HG02885 (cell line): Measurements from ENCODE around the gene OR5AP2.
A peak's percentile ranks its signal among the peaks of the same experiment; 100 is the strongest.
"Not testable (repeated sequence)": the region's sequence is repeated elsewhere in the genome, so short reads cannot be mapped to it uniquely, and the experiment has no call there.

Source experiments
- ATAC-seq: cut with Tn5 transposase; IDR thresholded peaks from one replicate; pipeline ENCODE4 v1.9.1; 2021; ENCODE audit warnings: mild to moderate bottlenecking; ENCODE audit not compliant: unreplicated experiment, poor library complexity

The OR5AP2 gene

DNA sequence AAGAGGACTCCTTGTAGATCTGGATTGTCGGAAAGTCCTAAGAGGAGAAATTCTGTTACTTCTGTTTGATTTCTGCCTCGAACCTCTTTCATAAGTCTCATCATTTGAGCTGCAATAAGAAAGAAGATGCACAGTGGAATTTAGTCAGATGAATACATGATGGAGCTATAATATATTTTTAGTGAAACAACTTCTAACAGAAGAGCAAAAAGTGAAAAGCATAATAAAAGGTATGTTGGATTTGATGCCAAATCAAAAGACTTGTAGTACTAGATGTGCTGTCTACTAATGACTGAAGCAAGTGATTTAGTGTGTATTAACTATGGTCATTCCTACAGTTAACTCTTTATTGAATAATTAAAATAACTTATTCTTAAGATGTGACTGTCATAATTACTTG lies at the start of gene OR5AP2:
Gene OR5AP2, minus strand, starts transcription at position 101 of the 400 bp plus-strand sequence. Its CDS starts 0 bp downstream, at position 101.
- no peak for ATAC-seq

DNA sequence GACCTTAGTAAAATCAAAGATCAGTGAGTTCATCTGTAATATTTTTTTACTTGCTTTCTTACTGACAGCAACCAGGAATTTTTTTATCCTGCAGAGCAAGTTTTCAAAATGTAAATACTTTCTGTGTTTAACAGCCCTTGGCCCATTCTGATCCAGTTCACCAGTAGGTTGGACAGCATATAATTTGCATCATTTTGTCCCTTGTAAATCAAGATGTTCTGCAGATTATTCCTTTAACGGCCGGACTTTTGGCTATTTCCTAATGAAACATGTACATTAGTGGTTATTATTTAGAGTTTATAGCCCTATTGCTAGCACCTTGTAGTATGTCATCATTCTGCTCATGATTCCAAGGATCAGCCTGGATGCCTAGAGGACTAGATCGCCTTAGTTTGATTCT lies 48.9 kb upstream of the OR5AP2 start:
- ATAC-seq = not testable (repeated sequence)

DNA sequence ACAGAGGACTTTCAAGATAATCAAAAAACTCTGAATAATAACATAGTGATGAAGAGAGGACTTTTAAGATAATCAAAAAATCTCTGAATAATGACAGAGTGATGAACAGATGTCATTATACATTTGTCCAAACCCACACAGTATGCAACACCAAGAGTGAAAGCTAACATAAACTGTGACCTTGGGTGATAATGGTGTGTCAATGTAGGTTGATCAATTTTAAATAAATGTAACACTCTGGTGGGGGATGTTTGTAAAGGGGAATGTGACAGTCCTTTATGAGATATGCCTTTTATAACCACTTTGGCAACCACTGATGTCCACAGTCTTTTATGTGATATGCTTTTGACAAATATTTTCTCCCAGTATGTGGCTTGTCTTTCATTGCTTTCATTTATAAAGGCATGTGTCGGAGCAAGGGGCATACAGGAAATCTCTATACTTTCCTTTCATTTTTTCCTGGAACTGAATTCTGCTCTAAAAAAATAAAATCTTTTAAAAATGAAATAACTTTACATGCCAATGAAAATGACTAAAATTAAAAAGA lies 46.4 kb upstream of the OR5AP2 start:
- ATAC-seq = no peak

DNA sequence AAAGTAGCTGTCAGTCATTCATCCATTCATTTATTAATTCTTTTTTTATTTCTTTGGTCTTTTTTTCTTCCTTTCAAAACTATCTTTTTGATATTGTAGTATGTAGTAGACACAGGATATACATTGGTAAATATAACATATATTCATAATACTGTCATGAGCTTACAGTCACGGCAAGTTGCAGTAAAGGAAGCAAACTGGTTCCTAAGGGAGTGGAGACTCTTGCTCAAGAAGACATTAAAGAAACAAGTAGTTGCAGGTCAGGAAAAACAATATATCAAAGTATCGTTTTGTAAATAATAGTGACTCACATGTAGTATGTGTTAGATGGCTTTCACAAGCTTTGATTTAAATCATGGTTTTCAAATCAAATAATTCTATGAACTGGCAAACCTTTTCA lies 28.7 kb upstream of the OR5AP2 start:
- no peak for ATAC-seq

DNA sequence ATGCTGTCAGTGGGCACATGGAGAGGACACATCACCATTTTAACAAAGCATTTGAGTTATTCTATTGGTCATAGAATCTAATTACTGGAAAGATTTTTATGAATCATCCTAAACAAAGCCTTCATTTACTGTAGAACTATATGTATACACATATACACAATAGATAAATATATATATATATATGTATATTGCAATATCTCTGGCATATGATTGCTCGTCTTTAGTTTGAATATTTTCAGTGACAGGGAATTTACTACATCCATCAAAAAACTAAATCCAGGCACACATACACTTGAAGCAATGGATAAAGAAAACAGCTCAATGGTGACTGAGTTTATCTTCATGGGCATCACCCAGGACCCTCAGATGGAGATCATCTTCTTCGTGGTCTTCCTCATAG lies 21.1 kb upstream of the OR5AP2 start, which contains the start of gene OR5AR1:
Gene OR5AR1, plus strand, starts transcription at position 301 of the 400 bp plus-strand sequence. Its CDS starts 0 bp downstream, at position 301.
- ATAC-seq = no peak

DNA sequence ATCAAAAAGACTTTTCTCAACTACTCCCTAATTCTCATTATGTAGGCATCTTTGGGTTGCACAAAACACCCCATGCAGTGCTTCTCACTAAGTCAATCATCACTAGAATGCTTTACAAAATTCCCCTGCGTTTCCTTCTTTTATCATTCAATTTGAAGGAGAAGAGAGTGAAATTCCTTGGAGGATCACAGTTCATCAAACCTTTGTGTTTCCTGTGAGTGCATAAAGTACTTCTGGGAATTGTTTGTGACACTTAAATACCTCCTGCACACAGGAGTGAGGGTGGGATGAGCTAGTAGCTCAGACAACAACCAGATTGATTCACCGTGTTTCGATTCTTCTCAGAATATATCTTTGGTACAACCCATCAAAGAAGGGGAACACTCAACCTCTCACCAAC lies 17.5 kb upstream of the OR5AP2 start:
- ATAC-seq = no peak

DNA sequence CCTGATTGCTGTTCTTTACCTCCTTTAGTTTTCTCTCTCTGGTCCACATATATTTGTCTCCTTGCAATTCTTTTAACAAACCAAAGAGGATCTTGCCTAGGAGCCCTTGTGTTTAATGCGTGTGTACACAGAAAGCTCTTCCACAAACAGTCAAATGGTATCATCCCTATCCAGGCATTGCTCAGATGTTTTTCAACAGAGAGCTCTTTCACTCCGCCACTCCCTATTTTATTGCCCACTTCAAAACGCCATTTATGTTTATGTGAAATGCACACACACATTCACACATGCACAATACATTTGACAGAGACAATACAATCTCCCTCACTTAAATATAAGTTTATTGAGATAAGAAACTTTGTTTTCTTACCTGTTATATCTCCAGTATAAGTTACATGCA lies 4.7 kb downstream of the OR5AP2 start:
- no peak for ATAC-seq

DNA sequence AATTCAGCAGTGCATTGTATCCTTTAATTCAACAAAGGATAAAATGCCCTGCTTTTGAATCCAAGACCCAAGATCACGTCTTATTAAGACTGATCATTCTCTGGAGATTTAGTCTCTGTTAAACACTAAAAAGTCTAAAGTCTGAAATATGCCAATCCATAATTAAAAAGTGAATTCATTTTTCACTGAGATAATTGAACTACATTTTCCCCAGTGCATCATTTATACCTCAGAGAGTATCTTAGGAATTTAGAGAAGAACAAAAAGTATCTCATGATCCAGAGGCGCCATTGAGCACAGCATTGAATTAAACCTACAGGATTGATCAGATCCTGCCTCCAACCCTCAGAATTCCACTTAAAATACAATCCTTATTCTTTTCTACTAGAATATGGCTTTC lies 5.4 kb downstream of the OR5AP2 start:
- no peak for ATAC-seq

DNA sequence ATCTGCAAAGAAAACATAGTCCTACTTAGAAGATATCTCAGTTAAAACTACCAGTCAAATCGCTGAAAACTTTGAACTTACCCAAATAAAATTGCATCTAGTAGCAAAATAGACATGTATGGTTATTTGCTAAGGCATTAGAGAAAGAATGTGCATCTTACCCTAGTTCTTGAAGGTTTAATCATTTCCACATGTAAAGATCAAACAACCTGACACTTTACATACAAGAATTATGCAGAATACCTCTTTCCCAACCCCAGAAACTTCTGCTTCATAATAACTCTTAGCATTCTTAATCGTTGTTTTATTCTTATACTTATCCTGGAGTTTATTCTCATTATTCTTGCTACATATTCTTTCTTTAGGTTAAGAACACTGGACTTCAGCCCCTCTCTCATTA lies 9.9 kb downstream of the OR5AP2 start:
- no peak for ATAC-seq

DNA sequence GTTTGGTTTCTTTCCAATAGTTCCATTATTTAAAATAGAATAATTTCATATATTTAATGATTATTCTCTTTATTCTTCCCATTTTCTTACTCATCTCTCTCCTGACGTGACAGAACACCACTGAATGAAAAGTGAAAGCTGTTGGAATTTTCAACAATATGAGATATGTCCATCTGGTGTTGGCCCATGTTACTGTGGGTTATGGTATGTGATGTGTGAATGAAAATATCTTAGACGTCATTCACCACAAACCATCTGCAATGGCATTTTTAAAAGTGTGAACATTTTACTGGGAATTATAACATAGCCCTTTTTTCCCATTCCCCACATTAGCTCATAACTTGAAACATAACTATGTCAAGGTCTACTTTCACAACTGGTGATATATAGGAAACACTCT lies 16.3 kb downstream of the OR5AP2 start:
- ATAC-seq = no peak

DNA sequence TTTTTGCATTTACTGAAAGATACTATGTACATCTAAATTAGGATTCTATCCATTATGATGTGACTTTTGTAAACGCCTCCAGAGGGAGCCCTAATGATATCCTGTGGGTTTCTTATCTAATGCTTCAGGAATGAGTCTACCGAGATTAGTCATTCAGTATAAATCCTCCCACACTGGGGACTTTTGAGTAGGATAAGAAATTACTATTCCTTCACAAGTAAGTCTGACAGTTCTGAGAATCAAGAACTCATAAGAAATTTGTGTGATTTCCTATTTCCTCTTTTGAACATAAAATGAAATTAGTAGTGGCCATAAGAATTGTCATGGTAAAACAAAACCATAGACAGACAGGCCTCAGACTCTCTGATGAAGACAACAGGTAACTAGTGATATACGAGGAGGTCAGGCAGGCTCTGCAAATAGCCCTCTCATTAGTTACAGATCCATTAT lies 17.6 kb downstream of the OR5AP2 start:
- peak; percentile 46 for ATAC-seq

DNA sequence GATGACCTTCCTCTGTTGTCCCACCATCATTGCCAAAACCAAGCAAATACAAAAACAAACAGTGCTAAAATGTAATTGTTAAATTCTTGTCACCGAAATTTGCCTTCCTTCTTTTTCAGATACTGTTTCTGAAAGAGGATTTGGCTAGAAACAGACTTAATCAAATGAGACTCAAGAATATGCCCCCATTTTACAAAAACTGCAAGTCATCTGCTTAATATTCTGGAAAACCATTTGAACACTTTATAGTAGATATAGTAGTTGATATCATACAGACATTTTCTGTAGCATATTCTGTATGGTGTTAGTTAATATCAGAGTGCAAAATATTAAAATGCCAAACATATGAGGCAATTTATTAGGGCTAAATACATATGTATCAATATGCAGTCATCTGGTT lies 31.1 kb downstream of the OR5AP2 start:
- no peak for ATAC-seq

DNA sequence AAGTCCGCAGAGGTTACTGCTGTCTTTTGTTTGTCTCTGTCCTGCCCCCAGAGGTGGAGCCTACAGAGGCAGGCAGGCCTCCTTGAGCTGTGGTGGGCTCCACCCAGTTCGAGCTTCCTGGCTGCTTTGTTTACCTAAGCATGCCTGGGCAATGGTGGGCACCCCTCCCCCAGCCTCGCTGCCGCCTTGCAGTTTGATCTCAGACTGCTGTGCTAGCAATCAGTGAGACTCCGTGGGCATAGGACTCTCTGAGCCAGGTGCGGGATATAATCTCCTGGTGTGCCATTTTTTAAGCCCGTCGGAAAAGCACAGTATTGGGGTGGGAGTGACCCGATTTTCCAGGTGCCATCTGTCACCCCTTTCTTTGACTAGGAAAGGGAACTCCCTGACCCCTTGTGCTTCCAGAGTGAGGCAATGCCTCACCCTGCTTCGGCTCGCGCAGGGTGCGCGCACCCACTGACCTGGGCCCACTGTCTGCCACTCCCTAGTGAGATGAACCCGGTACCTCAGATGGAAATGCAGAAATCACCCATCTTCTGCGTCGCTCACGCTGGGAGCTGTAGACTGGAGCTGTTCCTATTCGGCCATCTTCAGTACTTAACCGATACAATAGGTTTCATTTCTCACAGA lies 50.0 kb downstream of the OR5AP2 start:
- ATAC-seq = not testable (repeated sequence)
